GM19463 (cell line): ENCODE results near the gene PYGM.

Source experiments
- ATAC-seq: cut with Tn5 transposase; IDR thresholded peaks from one replicate; pipeline ENCODE4 v1.9.1; 2021; ENCODE audit warnings: mild to moderate bottlenecking, moderate library complexity; ENCODE audit not compliant: unreplicated experiment

PYGM gene

DNA sequence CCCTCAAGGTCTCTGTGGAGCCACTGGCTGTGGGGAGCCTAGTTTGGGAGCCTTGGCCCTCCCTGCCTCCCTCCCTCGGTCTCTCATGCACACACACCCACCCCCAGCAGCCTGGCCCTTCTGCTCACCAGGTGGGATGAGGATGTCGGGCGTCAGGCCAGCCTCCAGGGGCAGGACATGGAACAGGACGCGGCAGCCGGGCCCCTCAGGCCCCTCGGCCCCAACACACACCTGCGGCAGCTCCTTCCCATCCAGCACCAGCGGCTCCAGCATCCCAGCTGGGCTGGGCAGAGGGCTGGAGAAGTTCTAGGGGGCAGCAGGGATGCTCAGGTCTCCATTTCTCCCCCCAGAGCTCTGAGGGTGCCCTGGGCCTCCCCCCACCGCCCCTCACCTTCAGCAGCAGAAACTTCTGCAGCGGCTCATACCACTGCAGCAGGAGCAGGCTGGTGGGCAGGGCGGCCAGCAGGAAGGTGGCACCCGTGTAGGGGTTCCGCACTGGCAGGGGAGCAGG, 32.1 kb upstream of the PYGM start:
- ATAC-seq, result no peak

GRCh38 chr11:64790205-64791095, 30.7 kb upstream of the PYGM start:
- ATAC-seq, result no peak

DNA sequence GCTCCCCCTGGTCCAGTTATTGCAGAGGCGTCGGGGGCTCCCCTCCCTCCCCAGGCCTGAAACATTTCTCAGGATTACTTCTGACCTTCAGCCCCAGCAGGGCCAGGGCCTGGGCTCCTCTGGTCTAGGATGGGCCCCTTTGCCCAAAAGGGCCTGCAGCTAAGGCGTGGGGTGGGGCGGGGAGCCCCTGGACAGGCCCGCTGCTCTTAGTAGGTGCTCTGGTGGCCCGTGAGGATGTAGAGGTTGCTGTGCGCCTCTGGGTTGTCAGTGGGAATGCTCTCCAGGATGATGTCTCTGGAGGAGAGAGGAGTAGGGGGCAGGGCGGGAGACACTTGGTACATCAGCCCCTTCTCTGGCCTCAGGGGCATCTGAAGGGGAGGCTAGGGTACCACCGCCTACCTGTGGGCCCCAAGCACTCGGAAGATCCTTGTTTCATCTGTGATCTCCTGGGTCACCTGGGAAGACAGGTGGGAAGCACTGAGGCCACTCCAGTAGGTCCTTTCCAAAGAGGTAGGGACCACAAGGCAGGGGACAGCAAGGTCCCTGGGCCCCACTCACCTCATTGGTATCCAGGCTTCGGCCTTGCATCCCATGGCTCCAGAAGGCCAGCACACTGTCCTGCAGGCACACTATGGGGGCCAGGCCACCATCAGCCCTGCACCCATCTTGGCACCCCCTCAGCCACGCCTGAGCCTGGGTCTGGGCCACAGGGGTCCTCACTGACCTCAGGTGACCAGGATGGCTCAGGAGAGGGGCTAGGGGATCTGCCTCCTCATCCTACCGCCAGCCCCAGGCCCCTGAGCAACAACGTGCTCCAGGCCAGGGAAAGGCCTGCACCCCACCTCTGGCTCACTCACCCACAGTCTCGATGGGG, 29.8 kb upstream of the PYGM start:
- no peak for ATAC-seq

DNA sequence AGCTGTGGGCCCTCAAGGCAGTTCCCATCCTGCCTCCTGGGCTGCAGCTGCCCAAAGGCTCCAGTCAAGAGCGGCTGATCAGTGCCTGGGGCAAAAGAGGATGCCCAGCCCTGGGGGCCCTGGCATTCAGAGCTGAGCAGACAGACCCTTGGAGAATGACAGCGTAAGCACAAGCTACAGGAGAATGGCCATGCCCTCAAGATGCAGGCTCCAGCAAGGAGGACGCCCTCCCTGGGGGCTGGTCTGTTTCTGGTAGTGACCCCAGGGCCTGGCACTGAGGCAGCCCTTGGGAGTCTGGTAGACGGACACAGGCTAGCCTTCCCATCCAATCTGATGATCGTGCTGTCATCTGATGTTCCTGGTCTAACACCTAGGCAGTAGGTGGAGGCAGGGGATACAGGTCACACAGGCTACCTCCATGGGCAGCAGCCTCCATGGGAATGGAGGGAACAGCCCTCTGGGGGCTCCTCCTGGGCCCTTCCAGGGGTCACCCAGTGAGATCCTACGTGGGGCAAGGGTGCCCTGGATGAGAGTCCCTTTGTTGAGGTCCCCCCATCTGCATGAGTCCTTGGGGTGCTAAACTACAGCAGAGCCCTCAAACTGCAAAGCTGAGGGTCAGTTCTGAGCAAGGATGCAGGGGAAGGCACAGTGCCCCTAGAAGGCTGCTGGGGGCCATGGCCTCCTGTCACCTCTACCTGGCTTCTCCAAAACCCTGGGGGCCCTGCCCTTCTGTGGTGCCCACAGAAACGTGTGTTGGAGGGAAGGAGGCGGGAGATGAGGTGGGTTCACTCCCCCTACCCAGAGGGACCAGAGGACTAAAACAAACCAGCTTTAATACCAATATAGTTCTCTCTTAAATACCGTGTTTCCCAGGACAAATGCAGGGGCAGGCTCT, 28.8 kb upstream of the PYGM start:
- no peak for ATAC-seq

DNA sequence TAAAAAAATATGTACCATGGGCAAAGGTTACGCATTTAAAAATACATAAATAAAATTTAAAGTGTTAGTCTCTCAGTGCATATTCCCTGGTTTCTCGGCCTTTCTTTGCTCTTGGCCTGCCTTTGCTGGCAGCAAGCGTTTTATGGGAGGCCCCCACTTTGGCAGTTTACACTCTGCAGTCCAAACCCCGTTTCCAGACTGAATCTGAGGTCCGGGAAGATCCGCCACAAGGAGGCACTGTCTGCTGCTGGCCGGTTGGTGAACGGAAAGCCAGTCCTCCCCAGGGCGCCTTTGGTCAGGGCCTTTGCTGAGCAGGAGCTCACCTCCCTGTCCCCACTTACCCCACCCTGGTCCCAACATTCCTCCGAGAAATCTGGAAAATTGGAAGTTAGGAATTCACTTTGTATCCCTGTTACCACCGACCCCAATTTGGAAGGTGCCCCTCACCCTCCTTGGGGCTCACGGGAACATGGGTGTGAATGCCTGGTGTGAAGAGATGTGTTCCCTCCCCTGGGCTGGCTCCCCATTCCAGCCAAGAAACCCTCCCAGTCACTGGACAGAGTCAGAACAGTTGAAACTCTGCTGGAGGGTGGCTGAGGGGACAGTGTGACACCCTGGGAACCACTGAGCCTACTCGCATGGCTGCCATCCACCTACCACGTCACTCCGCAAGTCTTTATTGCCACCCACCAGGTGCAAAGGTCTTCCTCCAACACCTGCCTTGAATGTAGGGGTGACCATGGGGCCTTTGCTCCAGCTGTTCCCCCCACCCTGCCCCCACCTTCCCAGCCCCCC, 27.9 kb upstream of the PYGM start:
- no peak for ATAC-seq

- no peak for ATAC-seq
Measured at GRCh38 chr11:64786308-64786707, 26.5 kb upstream of the PYGM start.

DNA sequence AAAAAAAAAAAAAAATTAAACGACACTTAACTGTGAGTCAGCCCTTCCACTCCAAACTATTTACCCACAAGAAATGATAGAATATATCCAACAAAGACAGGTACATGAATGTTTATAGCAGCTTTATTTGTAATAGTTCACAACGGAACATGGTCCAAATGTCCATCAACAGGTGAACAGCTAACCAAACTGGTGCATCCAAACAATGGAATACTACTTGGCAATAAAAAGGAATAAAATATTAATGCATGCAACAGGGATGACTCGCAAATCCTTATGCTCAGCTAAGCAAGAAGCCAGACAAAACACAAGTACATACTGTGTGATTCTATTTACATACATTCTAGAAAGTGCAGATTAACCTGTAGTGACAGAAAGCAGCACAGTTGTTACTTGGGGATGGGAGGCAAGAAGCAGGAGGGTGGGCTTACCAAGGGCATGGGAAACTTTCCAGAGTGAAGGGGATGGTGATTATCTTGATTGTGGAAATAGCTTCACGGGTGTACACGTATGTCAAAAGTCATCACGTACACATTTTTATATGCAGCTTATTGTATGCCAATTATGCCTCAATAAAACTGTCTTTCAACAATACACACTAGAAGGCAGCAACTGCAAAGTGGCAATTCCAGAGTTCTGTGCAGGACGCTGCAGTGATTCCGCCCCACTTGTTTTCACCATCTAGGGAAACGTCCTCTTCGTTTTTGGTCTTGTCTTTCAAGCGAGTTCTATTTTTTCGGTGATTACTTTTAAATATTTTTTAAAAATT, 25.2 kb upstream of the PYGM start:
- no peak for ATAC-seq

DNA sequence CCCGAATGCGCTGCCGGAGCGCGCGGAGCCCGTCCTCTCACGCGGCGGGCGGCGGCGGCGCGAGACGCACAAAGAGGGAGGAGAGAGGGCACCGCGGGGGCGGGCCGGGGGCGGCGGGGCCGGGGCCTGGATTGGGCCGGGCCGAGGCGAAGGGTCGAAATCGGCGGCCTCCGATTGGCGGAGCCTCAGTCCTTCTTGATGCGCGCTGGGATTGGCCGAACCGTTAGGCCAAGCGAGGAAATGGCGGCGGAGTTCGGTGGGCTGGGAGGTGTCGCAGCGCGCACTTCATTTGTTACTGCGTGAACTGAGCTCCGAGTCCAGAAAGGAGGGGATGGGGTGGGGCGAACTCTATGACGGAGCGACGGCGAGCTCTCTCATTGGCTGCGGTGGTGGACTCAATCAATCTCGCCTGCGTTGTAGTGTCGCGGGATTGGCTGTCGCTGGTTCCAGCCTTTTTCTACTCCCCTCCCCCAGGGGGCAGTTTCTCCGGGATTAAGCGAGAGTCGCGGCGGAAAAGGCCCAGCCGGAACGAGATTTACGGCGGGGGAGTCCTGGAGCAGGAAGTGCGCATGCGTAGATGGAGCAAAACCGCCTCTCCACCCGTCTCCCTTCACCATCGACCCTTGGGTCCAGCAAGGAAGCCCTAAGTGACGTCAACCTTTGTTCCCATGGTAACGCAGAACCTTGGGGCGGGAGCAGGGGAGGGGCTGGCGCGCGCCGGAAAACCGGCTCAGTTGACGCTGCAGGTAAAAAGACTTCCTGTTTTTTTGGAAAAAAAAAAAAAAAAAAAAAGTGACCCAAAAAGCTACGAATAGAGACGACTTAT, 18.9 kb upstream of the PYGM start, which contains the start of gene SF1:
SF1 (minus strand) TSS at position 70 of the 826 bp plus-strand sequence. CDS start 150 bp downstream, outside the sequence.
- ATAC-seq, result peak; percentile 83

- no peak for ATAC-seq
Measured at GRCh38 chr11:64778223-64778472, 18.4 kb upstream of the PYGM start.

DNA sequence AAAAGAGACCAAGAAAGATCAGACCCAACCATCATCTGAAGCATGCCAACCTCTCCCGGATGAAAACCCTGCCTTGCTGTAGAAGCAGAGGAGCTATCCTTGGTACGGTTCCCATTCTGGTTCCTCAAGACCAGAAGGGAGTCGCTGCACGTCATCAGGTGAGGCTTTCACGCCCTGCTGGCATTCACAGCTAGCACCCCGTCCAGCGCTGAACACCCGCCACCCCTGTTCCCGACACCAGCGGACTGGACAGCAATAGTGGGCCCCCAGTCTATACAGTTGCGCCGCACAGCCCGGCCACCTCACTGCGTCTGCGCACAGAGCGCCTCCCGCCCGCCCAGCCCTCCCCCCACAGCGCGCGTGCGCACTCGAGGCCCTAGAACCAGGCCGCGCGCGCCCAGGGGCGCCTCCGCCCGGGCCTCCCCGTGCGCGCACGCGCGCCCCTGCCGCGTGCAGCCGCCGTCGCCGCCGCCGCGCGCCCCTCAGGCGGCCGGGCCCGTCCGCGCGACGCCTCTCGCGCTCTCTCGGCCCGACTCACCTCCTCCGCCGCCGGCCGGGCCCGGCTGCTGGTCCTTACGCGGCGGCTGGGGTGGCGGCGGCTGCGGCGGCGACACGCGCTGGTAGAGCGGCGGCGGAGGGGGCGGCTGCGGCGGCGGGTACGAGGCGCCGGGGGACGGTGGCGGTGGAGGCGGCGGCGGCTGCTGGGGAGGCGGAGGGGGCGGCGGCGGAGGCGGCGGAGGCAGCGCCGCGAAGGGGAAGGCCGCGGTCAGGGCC, 17.9 kb upstream of the PYGM start:
- peak; percentile 12 for ATAC-seq

DNA sequence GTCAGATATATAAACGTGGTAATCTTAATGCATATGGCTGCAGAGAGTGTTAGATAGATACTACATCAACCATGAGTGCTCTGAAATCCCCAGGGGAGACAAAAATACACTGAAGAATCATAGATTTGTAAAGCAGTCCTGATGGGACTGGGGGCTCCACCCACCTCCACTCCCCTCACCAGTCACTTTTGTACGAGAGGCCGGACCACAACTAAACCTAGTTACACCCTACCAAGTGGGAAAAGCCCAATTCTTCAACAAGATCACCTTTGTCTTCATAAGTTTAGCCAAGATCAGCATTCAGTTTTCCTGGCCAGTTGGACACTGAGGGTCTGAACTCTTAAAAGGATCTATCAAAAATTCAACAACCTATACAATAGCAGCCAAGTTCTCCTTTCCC, 17.1 kb upstream of the PYGM start:
- no peak for ATAC-seq

GRCh38 chr11:64776425-64776824, 16.7 kb upstream of the PYGM start:
- no peak for ATAC-seq

GRCh38 chr11:64774144-64774543, 14.4 kb upstream of the PYGM start:
- no peak for ATAC-seq

- ATAC-seq, result no peak
Measured at GRCh38 chr11:64772303-64773018, 12.7 kb upstream of the PYGM start.

- no peak for ATAC-seq
Measured at GRCh38 chr11:64771861-64772260, 12.1 kb upstream of the PYGM start.

DNA sequence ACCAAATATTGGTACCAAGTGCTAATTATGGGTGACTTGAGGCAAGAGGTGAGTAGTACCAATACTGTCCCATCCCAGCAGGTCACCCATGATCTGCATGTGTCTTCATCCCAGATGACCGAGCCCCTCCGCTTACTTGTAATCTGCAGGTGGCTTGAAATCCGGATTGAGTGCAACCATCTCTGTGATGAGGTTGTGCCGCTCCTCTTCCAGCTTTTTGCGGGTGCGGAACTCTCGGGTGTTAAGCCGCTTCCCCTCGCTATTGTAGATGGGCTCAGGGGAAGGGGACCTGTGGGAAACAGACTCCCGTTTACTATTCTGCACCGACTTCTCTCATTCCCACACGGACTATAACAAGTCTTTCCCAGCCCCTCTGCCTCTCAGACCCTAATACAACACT, 10.3 kb upstream of the PYGM start:
- ATAC-seq, result no peak

- ATAC-seq, result no peak
Measured at GRCh38 chr11:64769283-64769682, 9.5 kb upstream of the PYGM start.
